ENCODE results near the gene DOCK6. TPM values are rescaled to one million over a fixed set of nuclear protein-coding genes. Genes with fewer than 3 reads are reported as not detected.

Gene DOCK6
- total RNA-seq, 1 experiment from 2014 or later, result 57.9 TPM

- no peak for DNase-seq
Observed at GRCh38 chr19:11210656-11210928, 51.7 kb downstream of the DOCK6 start.

More at GRCh38 chr19:11210656-11210928, 51.7 kb downstream of the DOCK6 start:
- no peaks in the 10 kb centered on the region for H3K9me3 Mint-ChIP-seq
- no peak overlapping the region for H3K56ac ChIP-seq (ENCODE audit: insufficient read length, low read depth, low read length)
- H3K23me2 ChIP-seq (ENCODE audit: insufficient read length, low read depth, low read length, poor library complexity, severe bottlenecking), result no peaks in the 10 kb centered on the region
- no peak overlapping the region for H3T11ph ChIP-seq (ENCODE audit: low read length)
- no peaks in the 10 kb centered on the region for H3K79me1 ChIP-seq (ENCODE audit: insufficient read depth, low read depth, low read length, poor library complexity, severe bottlenecking)
- H4K91ac ChIP-seq (ENCODE audit: insufficient read length, low read depth, low read length), result no peak overlapping the region
- no peak overlapping the region for H2BK20ac ChIP-seq (ENCODE audit: low read depth, low read length, poor library complexity, severe bottlenecking)
- no peak overlapping the region for H3K14ac ChIP-seq (ENCODE audit: insufficient read depth, low read length)
- no peak overlapping the region for H3K4me2 ChIP-seq (ENCODE audit: insufficient read depth, insufficient read length, low read length)
- no peak overlapping the region for H3K9ac ChIP-seq (ENCODE audit: extremely low read depth, insufficient read length, low read length)
- no peak overlapping the region for H4K8ac ChIP-seq (replicated peaks; ENCODE audit: insufficient read length, low read depth, low read length)
- no peak overlapping the region for H2BK5ac ChIP-seq (ENCODE audit: insufficient read length, low read length)
- H3K36me3 Mint-ChIP-seq (ENCODE audit: insufficient read depth in 1 of 3, low read depth in 3 of 3), result peaks cover 14 to 54% (median 44%) of the 10 kb centered on the region in 3 experiments; a peak in 6 of 7 replicates
- H2AK5ac ChIP-seq (ENCODE audit: insufficient read length, low read length), result no peak overlapping the region
- H3K79me2 ChIP-seq (ENCODE audit: insufficient read depth, low read length), result no peaks in the 10 kb centered on the region
- H3K18ac ChIP-seq (ENCODE audit: insufficient read length, low read depth, low read length), result no peak overlapping the region
- H3K27ac ChIP-seq (ENCODE audit: insufficient read length, low read depth, low read length), result no peak overlapping the region
- no peaks in the 10 kb centered on the region for H3K4me1 Mint-ChIP-seq
- no peak overlapping the region for H2BK120ac ChIP-seq (ENCODE audit: low read depth, low read length, poor library complexity, severe bottlenecking)
- no peak overlapping the region for H2AFZ ChIP-seq (ENCODE audit: low read length)
- no peaks in the 10 kb centered on the region for H3K27me3 ChIP-seq (ENCODE audit: insufficient read depth, low read length)
- no CpG with 5 or more reads among the region's 1 CpG for WGBS (ENCODE audit: extremely low coverage, insufficient read length, low lambda C conversion rate)
- H3K23ac ChIP-seq (ENCODE audit: insufficient read length, low read depth, low read length), result no peak overlapping the region
- no peaks in the 10 kb centered on the region for H3K27me3 Mint-ChIP-seq (ENCODE audit: low read depth)
- no peak overlapping the region for H3K4ac ChIP-seq (ENCODE audit: low read depth, low read length)
- TF ChIP-seq, protein P1, sequence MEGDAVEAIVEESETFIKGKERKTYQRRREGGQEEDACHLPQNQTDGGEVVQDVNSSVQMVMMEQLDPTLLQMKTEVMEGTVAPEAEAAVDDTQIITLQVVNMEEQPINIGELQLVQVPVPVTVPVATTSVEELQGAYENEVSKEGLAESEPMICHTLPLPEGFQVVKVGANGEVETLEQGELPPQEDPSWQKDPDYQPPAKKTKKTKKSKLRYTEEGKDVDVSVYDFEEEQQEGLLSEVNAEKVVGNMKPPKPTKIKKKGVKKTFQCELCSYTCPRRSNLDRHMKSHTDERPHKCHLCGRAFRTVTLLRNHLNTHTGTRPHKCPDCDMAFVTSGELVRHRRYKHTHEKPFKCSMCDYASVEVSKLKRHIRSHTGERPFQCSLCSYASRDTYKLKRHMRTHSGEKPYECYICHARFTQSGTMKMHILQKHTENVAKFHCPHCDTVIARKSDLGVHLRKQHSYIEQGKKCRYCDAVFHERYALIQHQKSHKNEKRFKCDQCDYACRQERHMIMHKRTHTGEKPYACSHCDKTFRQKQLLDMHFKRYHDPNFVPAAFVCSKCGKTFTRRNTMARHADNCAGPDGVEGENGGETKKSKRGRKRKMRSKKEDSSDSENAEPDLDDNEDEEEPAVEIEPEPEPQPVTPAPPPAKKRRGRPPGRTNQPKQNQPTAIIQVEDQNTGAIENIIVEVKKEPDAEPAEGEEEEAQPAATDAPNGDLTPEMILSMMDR (conservative IDR thresholded peaks at IDR 0.05), result no peak
- no peaks in the 10 kb centered on the region for H3K9me3 ChIP-seq (ENCODE audit: control insufficient read depth, low read depth, low read length)
- H3K4me1 ChIP-seq (ENCODE audit: insufficient read depth, low read length), result no peaks in the 10 kb centered on the region
- H3K4me3 Mint-ChIP-seq, result no peak overlapping the region
- H3K27ac Mint-ChIP-seq, result no peak overlapping the region
- no peak overlapping the region for H2BK15ac ChIP-seq (ENCODE audit: low read depth, low read length)
- H2BK12ac ChIP-seq (ENCODE audit: insufficient read length, low read depth, low read length), result no peak overlapping the region
- no peak overlapping the region for H4K5ac ChIP-seq (ENCODE audit: insufficient read length, low read depth, low read length)
- no peaks in the 10 kb centered on the region for H4K20me1 ChIP-seq (ENCODE audit: control insufficient read depth, insufficient read depth, insufficient read length)

Measured in H9 (cell line).